Stimulated activated memory B cell treated with anti-CD40 and anti-IgM and Interleukin-4, amounts not matched to agents 10 μg/mL and 1 μg/mL and 100 μg/mL, for 72 hours (primary cell): ENCODE measurements around the gene TRHDE.
"Not testable (repeated sequence)": the region's sequence is repeated elsewhere in the genome, so short reads cannot be mapped to it uniquely, and the experiment has no call there.

Experiments used
- ATAC-seq: fragments of 150-1000 bp; cut with Tn5 transposase; 2 replicates; pipeline ENCODE4 v1.10.0; 2021
- H3K27ac Mint-ChIP-seq: one replicate; pipeline ENCODE4 v1.8.0; 2022; ENCODE audit warnings: mild to moderate bottlenecking, mixed read lengths
- H3K27me3 Mint-ChIP-seq: one replicate; pipeline ENCODE4 v1.8.0; 2022; ENCODE audit warnings: mixed read lengths
- H3K36me3 Mint-ChIP-seq: one replicate; pipeline ENCODE4 v1.8.0; 2022; ENCODE audit warnings: mixed read lengths
- H3K4me1 Mint-ChIP-seq: one replicate; pipeline ENCODE4 v1.8.0; 2022; ENCODE audit warnings: mixed read lengths
- H3K4me3 Mint-ChIP-seq: one replicate; pipeline ENCODE4 v1.8.0; 2022; ENCODE audit warnings: mild to moderate bottlenecking, moderate library complexity, mixed read lengths
- H3K9me3 Mint-ChIP-seq: one replicate; pipeline ENCODE4 v1.8.0; 2022; ENCODE audit warnings: mixed read lengths

TRHDE gene

DNA sequence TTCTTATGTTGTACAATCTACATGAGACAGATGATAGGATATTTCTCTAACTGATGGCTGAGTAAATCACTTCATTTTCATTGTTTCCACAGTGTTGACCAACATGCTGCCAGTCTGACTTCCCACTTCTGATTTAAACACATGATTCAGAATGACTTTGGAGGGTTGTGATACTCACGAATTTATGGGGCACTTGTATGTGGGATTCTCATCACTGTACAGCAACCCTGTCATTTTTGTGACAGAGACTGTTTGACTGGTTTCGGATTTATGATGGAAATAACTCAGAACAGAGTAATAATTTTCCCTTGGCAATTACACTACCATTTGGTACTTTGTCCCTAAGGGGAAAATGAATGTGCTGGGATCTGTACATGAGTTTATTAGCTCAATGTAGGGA is 333.8 kb downstream of the TRHDE start:
- Mint-ChIP-seq H3K4me1 (no peaks in the 10 kb centered on the region), H3K9me3 (peaks cover 6% of the 10 kb centered on the region), H3K27me3 (no peaks in the 10 kb centered on the region), H3K27ac (no peak overlapping the region), H3K4me3 (no peak overlapping the region), H3K36me3 (no peaks in the 10 kb centered on the region)
- no peak for ATAC-seq

DNA sequence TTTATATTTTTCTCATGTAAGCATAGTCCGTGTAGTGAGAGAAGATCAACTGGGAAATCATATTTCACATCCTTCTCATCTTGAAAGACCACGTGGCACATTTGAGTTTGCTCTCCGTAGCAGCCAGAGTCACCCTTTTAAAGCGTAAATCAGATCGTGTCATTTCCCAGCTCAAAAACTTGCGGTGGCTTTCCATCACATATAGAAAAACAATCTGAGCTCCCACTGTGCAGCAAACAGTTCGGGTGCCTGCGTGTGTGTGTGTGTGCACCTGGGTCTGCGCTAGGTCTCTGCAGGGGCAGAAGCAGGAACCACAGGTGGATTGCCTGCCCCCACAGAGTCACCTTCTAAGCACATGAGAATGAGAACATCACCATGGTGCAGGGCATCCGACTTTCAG is 338.2 kb downstream of the TRHDE start:
- no peaks in the 10 kb centered on the region for H3K9me3 Mint-ChIP-seq
- no peak overlapping the region for H3K27ac Mint-ChIP-seq
- H3K36me3 Mint-ChIP-seq: no peaks in the 10 kb centered on the region
- H3K27me3 Mint-ChIP-seq: no peaks in the 10 kb centered on the region
- no peak overlapping the region for H3K4me3 Mint-ChIP-seq
- no peaks in the 10 kb centered on the region for H3K4me1 Mint-ChIP-seq
- no peak for ATAC-seq

DNA sequence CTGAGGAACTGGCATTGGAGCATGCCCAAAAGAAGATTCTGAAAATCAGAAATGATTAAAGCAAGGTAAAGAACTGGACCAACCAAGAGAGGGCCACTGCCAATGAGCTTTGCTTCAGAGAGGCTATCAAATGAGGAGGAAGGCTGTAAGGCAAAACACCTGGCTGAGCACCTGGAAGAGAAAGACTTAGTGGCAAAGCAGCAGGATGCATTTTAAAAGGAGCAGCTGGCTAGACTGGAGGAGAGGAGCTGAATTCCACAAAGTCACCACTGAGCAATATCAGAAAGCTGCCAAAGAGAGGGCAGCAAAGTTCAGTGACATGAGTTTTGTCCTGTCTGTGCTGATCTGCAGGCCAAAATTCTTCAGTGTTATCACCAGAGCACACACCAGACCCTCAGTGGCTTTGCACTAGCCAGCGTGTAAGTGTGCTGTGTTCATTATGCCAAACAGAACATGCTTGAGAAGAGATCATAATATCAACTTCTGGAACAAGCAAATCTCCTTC is 338.7 kb downstream of the TRHDE start:
- no peak for ATAC-seq
- Mint-ChIP-seq H3K4me1 (no peaks in the 10 kb centered on the region), H3K9me3 (no peaks in the 10 kb centered on the region), H3K36me3 (no peaks in the 10 kb centered on the region), H3K27ac (no peak overlapping the region), H3K27me3 (no peaks in the 10 kb centered on the region), H3K4me3 (no peak overlapping the region)

DNA sequence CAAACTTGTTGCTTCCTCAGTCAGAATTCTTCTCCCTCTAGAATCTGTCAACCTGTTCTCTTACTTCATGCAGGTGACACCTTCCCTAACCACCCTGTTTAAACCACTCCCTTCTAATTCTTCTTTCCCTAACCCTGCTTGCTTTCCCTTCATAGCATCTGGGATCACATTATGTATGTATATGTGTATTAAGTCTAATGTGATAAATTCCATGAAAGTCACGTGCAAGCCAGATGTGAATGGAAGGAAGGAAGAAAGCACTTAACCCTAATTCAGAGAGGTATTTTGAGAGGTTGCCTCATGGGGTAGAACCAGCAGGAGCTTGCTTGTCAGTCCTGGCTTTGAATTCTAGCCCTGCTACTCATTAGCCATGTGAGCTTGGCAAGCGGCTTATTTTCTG is 340.0 kb downstream of the TRHDE start:
- Mint-ChIP-seq H3K27me3 (no peaks in the 10 kb centered on the region), H3K9me3 (no peaks in the 10 kb centered on the region), H3K4me1 (no peaks in the 10 kb centered on the region), H3K4me3 (no peak overlapping the region), H3K36me3 (no peaks in the 10 kb centered on the region), H3K27ac (no peak overlapping the region)
- no peak for ATAC-seq

DNA sequence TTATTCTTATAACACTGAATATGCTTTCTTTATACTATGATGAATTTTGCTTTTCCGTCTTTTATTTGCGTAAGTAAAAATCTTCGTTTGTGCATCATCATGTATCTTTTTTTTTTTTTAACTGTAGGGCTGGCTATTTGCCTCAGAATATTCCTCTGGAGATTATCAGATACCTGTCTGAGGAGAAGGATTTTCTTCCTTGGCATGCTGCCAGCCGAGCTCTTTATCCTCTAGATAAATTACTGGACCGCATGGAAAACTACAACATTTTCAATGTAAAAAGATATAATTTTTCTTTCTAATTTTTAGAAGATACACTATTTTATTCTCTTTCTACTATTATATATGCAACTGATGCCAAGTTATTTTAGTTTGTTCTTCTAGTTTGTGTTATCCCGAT is 346.6 kb downstream of the TRHDE start:
- ATAC-seq: no peak
- H3K27ac Mint-ChIP-seq: no peak overlapping the region
- H3K27me3 Mint-ChIP-seq: no peaks in the 10 kb centered on the region
- H3K4me3 Mint-ChIP-seq: no peak overlapping the region
- no peaks in the 10 kb centered on the region for H3K9me3 Mint-ChIP-seq
- H3K36me3 Mint-ChIP-seq: no peaks in the 10 kb centered on the region
- no peaks in the 10 kb centered on the region for H3K4me1 Mint-ChIP-seq

DNA sequence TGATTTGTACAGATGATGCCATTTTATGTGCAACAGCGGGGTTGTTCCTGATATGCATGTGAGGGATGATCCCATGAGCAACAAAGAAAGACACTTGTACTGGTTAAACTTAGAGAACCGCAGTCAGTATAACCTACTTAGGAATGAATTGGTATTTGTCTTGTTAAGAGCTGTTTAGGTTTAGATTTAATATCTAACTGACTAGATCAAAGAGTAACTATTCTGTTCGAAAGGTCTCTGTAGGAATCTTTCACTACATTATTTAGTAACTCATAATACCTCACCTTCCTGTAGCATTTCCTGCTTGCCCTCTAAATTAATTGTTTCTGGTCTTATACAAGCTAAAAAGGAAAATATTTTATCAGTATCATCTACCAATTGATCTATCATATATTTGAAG is 350.4 kb downstream of the TRHDE start:
- H3K27me3 Mint-ChIP-seq: no peaks in the 10 kb centered on the region
- H3K4me1 Mint-ChIP-seq: no peaks in the 10 kb centered on the region
- no peak overlapping the region for H3K4me3 Mint-ChIP-seq
- ATAC-seq: no peak
- no peaks in the 10 kb centered on the region for H3K9me3 Mint-ChIP-seq
- H3K27ac Mint-ChIP-seq: no peak overlapping the region
- H3K36me3 Mint-ChIP-seq: no peaks in the 10 kb centered on the region

DNA sequence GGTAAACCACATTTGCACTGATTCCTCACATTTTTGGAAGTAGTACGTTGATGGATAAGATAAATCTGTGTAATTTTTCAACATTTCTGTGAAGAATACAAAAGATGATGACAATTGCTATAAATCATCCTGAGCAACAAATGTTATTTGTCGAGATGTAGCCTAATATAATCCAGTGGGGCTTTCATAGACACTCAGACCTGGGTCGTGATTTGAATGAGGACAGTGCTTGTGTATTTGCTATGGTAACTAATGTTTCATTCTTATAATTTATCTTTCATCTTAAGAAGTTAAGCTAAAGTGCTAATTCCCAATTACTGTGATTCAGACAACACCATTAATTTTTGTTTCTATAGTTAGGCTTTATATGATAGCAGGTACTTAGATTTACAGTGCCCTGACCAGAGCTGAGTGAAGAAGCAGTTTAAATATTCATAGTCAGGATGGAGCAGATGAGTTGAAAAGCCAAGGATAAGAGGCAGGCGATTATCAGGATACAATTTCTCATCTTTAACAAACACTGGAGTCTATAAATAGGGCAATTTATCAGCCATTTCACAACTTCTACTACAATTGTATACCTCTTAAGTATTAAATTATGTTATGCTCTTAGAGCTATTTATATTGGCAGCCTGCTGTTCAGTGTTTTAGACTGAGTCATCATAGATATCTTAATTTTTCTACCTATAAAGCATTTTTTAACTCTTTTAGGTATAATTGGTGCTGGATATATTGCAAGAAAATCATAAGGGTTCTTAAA is 359.9 kb downstream of the TRHDE start:
- no peak for ATAC-seq
- H3K9me3 Mint-ChIP-seq: no peaks in the 10 kb centered on the region
- H3K4me3 Mint-ChIP-seq: no peak overlapping the region
- H3K36me3 Mint-ChIP-seq: no peaks in the 10 kb centered on the region
- H3K4me1 Mint-ChIP-seq: no peaks in the 10 kb centered on the region
- no peaks in the 10 kb centered on the region for H3K27me3 Mint-ChIP-seq
- no peak overlapping the region for H3K27ac Mint-ChIP-seq

DNA sequence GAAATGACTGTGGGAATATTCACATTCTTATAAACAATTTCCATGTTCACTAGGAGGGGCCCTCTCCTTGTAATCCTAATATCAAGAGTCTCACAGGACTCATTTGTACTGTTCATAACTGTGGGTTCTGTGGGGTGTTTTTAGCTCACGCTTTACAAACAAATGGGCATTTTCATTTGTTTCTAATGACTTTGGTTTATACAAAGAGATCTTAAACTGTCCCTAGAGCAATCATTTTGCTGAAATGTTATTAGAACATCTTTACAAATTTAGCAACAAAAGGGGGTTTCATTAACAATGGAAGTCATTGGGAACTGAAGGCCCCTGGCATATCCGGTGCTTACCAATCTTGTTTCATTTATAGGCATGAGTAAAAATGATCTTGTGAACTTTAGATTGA is 370.5 kb downstream of the TRHDE start:
- Mint-ChIP-seq H3K36me3 (no peaks in the 10 kb centered on the region), H3K4me3 (no peak overlapping the region), H3K9me3 (peaks cover 4% of the 10 kb centered on the region), H3K27ac (no peak overlapping the region), H3K27me3 (no peaks in the 10 kb centered on the region), H3K4me1 (peaks cover 7% of the 10 kb centered on the region)
- no peak for ATAC-seq

DNA sequence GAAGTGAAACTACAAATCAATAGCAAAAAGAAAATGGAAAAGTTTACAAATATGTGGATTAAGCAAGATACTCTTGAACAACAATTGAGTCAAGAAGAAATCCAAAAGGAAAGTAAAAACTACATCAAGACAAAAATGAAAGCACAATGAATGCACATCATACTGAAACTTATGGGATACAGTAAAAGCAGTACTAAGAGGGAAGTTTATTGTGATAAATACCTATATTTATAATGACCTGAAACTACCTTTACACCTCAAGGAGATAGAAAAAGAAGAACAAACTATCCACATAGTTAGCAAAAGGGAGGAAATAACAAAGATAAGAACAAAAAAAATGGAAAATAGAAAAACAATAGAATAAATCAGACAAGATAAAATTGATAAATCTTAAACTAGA is 375.0 kb downstream of the TRHDE start:
- Mint-ChIP-seq H3K4me3 (no peak overlapping the region), H3K9me3 (peaks cover 3% of the 10 kb centered on the region), H3K27ac (no peak overlapping the region), H3K4me1 (peaks cover 7% of the 10 kb centered on the region), H3K27me3 (no peaks in the 10 kb centered on the region), H3K36me3 (no peaks in the 10 kb centered on the region)
- no peak for ATAC-seq

DNA sequence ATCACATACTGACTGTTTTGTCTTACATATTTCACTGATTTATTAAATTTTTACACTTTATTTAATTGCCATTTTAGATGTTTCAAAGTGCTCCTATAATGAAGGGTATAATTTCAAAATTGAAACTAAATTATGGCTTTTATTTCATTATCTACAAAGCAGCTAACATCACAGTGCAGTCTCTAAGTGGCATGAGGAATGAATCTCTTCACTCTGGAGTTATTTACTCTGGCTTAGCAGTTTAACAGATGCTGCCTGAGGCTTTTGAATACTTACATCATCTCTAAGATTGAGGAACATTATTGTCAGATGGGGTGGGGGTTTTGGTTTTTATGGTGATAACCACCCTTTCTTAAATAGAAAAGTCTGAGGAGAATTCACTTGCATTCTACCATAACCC is 386.4 kb downstream of the TRHDE start:
- H3K4me1 Mint-ChIP-seq: no peaks in the 10 kb centered on the region
- H3K36me3 Mint-ChIP-seq: no peaks in the 10 kb centered on the region
- ATAC-seq: no peak
- H3K4me3 Mint-ChIP-seq: no peak overlapping the region
- no peaks in the 10 kb centered on the region for H3K27me3 Mint-ChIP-seq
- no peak overlapping the region for H3K27ac Mint-ChIP-seq
- peaks cover 2% of the 10 kb centered on the region for H3K9me3 Mint-ChIP-seq

DNA sequence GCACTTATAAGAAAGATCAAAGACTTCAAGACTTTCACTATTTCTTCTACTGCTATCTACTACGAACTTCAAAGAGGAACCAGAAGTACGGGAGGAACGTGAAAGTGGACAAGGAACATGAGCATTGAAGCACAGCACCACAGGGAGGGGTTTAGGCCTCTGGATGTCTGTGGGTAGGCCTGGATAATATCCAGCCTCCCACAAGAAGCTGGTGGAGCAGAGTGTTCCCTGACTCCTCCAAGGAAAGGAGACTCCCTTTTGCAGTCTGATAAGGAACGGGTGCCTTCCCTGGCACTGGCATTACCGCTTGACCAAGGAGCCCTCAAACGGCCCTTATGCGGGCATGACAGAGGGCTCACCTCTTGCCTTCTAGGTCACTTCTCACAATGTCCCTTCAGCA is 388.0 kb downstream of the TRHDE start:
- not testable (repeated sequence) for H3K27ac Mint-ChIP-seq, H3K9me3 Mint-ChIP-seq, H3K4me1 Mint-ChIP-seq, H3K4me3 Mint-ChIP-seq, H3K36me3 Mint-ChIP-seq, ATAC-seq, H3K27me3 Mint-ChIP-seq

DNA sequence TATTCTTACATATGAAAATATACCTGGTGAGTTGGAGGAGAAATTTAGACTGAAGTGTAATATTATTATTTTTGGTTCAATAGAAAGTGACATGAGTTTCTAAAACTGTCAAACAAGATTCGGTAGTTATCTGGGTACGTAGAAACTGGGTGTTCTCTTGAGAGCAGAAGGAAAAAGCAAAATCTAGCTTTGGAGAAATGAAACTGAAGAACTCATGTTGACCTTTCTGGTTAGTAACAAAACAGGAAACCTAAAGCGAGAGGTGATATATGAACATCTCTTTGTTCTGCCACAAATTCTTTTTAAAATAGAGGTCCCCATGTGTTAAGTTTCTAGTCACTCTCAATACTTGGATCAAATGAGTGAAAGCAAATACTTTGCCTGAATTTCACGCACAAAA is 401.7 kb downstream of the TRHDE start:
- H3K27me3 Mint-ChIP-seq: no peaks in the 10 kb centered on the region

DNA sequence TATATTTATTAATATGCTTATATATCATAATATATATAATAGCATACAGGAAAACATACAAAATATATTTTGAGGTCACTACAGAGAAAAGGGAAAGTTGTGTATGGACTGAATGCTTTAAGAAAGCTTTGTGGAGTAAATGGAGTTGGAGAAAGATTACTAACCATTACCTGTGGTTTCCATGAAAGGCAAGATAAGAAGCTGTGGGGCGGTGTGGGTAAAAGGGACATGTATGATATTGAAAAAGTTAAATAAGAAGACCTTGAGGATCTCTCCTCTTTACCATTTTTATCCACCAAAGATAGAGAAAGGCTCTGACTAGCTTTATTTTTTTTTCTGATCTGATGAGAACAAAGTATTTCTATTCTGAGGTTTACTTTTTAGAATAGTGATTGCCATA is 404.4 kb downstream of the TRHDE start:
- Mint-ChIP-seq H3K9me3 (peaks cover 3% of the 10 kb centered on the region), H3K4me1 (peaks cover 11% of the 10 kb centered on the region), H3K27ac (no peak overlapping the region), H3K36me3 (no peaks in the 10 kb centered on the region), H3K4me3 (no peak overlapping the region), H3K27me3 (no peaks in the 10 kb centered on the region)
- no peak for ATAC-seq

More for the DNA sequence above, 401.7 kb downstream of the TRHDE start:
- Mint-ChIP-seq H3K4me3 (no peak overlapping the region), H3K9me3 (peaks cover 3% of the 10 kb centered on the region), H3K4me1 (peaks cover 11% of the 10 kb centered on the region), H3K36me3 (no peaks in the 10 kb centered on the region), H3K27ac (no peak overlapping the region)
- peak; percentile 75 for ATAC-seq

DNA sequence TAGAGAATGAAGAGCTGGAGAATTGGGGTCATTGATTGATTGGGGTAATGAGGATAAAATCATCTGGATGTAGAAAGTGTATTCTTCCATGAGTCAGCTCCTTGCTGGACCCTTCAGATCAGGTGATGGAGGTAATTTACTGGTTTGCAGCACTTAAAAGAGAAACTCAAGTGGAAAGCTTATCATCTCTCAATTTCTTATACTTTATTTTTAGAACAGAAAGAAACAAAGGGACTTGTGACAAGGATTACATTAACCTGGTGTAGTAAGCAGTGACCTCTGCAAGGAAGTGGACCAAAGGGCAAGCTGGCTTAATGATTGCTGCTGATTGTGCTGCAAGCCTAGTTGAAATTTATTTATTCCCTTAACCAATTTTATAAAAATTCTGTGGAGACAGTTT is 405.0 kb downstream of the TRHDE start:
- ATAC-seq: no peak
- Mint-ChIP-seq H3K27me3 (no peaks in the 10 kb centered on the region), H3K4me3 (no peak overlapping the region), H3K4me1 (peaks cover 11% of the 10 kb centered on the region), H3K9me3 (peaks cover 3% of the 10 kb centered on the region), H3K27ac (no peak overlapping the region), H3K36me3 (no peaks in the 10 kb centered on the region)

DNA sequence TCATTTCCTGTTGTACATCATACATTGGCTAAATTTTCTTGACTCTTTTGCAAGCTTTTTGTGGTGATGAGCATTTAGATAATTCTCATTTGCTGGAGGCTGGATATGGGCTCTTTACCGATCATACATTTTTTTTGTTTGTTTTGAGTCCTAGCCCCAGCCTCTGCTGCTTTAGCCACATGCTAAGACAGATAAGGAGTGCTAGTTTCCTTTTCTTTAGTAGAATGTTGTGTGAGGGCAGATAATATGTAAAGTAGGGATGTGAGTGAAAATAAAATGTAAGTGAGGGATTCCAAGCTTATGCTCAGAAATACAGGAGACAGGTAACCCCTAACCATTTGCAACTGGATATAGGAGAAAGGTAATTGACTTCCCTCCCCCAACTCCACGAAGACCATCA is 405.7 kb downstream of the TRHDE start:
- H3K27ac Mint-ChIP-seq: no peak overlapping the region
- H3K36me3 Mint-ChIP-seq: no peaks in the 10 kb centered on the region
- peaks cover 3% of the 10 kb centered on the region for H3K9me3 Mint-ChIP-seq
- H3K4me3 Mint-ChIP-seq: no peak overlapping the region
- no peaks in the 10 kb centered on the region for H3K27me3 Mint-ChIP-seq
- ATAC-seq: no peak
- H3K4me1 Mint-ChIP-seq: peaks cover 11% of the 10 kb centered on the region

DNA sequence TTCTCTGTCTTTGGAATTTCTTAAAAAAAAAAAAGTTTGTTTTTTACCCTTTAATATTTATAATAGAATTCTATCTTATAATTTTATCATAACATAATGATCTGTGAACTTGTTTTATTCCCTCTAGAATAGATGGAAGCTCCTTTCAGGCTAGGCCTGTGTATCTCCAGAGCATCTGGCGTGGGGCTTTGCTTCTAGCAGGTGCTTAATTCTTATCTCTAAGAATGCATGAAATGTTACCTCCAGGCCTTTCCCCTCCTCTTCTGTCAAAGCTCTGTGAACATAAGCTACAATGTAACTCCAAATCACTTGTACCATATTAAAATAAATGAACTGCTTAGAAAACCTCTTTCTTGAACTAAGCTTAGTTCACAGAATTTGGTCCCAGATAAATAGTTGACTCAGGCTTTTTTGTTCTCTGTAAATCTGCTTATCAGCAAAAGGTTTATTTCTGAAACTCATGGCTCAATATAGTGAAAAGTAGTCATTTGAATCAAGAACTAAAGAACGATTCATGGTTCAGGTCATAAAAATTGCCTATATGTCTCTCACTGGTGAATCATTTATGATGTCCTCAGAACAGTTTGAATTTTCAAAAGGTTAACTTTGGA is 407.1 kb downstream of the TRHDE start:
- no peak overlapping the region for H3K4me3 Mint-ChIP-seq
- no peak overlapping the region for H3K27ac Mint-ChIP-seq
- ATAC-seq: no peak
- H3K27me3 Mint-ChIP-seq: no peaks in the 10 kb centered on the region
- no peaks in the 10 kb centered on the region for H3K4me1 Mint-ChIP-seq
- H3K36me3 Mint-ChIP-seq: no peaks in the 10 kb centered on the region
- H3K9me3 Mint-ChIP-seq: no peaks in the 10 kb centered on the region
